GM12892 (cell line): Measurements from ENCODE around the gene PPCDC.
"Not testable (repeated sequence)": the region's sequence is repeated elsewhere in the genome, so short reads cannot be mapped to it uniquely, and the experiment has no call there.

Experiments
- DNase-seq: peaks from one replicate; pipeline ENCODE4 v3.0.0; 2011; ENCODE audit not compliant: insufficient read length
- FAIRE-seq: peaks from 2 replicates; lab custom pipeline; 2011; peaks lifted over from hg19 to GRCh38; lab: Jason Lieb, UNC
- POLR2A ChIP-seq: IDR thresholded peaks from 2 replicates; pipeline ENCODE4 v1.6.1; 2011; ENCODE audit warnings: low read depth, low read length, control low read depth
- POLR2AphosphoS5 ChIP-seq: IDR thresholded peaks from 2 replicates; pipeline ENCODE4 v1.6.1; 2011; ENCODE audit warnings: low read depth, low read length, control low read depth
- TAF1 ChIP-seq: IDR thresholded peaks from 2 replicates; pipeline ENCODE4 v1.6.1; 2011; ENCODE audit warnings: low read depth, mild to moderate bottlenecking, control low read depth, low read length, borderline replicate concordance

PPCDC gene

DNA sequence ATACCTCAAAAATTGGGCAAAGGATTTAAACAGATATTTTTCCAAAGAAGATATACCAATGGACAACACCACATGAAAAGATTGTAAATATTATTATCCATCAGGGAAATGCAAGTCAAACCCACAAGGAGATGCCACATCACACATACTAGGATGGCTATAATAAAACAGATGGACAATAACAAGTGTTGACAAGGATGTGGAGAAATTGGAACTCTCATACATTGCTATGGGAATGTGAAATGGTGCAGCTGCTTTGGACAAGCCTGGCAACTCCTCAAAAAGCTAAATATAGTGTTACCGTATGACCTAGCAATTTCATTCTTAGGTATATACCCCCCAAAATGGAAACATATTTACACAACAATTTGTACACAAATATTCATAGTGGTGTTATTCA lies 59.3 kb downstream of the PPCDC start:
- DNase-seq (no peak), FAIRE-seq (no peak)
- no peak for TF ChIP-seq POLR2A
- no peak for TF ChIP-seq TAF1
- TF ChIP-seq POLR2AphosphoS5, result no peak

DNA sequence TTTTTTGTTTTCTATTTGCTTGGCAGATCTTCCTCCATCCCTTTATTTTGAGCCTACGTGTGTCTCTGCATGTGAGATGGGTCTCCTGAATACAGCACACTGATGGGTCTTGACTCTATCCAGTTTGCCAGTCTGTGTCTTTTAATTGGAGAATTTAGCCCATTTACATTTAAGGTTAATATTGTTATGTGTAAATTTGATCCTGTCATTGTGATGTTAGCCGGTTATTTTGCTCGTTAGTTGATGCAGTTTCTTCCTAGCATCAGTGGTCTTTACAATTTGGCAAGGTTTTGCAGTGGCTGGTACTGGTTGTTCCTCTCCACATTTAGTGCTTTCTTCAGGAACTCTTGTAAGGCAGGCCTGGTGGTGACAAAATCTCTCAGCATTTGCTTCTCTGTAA lies 62.3 kb downstream of the PPCDC start:
- FAIRE-seq, DNase-seq: not testable (repeated sequence)

DNA sequence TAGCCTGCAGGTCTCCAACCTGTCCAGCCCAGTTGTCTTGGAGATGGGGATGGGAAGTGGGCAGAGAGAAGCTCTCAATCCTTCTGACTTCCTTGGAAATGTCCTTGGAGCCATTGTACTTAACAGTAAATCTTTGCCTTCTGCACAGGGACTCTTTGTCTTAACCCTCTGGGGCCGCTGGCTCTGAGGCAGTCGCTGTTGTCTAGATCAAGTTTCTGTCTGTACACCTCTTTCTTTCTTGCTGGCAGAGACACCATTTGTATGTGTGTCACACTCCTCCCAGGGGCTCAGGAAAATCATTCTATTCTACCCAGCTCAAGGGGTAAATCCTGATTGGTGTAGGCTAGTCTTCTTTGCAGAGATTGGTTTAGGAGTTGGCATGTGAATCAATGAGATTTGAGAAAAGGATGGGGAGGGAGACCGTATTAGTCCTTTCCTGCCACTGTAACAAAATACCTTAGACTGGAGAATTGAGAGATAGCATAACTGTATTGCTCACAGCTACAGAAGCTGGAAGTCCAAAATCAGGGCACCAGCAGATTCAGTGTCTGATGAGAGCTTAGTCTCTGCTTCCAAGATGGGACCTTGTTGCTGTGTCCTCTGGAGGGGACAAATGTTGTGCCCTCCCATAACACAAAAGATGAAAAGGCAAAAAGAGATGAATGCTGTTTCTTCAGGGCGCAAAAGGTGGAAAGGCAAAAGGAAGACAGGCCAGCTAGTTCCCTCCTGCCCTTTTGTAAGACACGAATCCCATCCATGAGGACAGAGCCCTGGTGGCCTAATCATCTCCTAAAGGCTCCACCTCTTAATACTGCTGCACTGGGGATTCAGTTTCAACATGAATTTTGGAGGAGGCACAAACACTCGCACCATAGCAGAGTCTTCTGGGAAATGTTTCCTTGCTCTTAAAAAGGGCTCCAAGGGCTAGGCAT lies 66.3 kb downstream of the PPCDC start:
- DNase-seq, result no peak
- FAIRE-seq, result no peak
- TF ChIP-seq POLR2AphosphoS5, result no peak
- no peak for TF ChIP-seq POLR2A
- no peak for TF ChIP-seq TAF1

DNA sequence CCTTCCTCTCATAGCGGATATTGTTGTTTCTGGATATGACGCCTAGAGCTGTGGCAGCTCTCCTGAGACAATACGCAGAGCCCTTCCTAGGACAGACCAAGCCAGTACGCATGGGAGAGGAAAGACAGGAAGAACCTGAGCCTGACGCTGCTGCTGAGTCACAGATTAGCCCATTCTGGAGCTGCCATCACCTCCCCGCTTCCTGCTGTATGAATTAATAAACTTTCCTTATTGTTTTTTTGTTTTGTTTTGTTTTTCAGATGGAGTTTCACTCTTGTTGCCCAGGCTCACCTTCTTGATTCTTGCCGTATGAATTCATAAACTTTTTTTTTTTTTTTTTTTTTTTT lies 67.0 kb downstream of the PPCDC start:
- no peak for DNase-seq
- no peak for TF ChIP-seq POLR2A
- FAIRE-seq, result no peak

DNA sequence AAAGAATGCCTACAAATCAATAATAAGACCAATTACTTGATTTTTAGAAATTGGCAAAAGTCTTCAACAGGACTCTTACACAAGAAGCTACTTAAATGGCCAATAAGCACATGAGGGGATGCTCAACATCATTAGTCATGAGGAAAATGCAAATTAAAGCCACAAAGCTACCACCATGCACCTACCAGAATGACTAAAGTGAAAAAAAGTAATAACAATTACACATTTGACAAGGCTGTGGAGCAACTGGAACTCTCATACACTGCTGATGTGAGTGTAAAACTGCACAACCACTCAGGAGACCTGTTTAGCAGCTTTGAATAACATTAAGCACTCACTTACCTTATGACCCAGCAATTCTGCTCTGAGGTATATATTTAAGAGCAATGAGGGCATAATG lies 68.4 kb downstream of the PPCDC start:
- FAIRE-seq, result no peak
- TF ChIP-seq POLR2A, result no peak
- no peak for TF ChIP-seq TAF1
- TF ChIP-seq POLR2AphosphoS5, result no peak
- DNase-seq, result no peak

DNA sequence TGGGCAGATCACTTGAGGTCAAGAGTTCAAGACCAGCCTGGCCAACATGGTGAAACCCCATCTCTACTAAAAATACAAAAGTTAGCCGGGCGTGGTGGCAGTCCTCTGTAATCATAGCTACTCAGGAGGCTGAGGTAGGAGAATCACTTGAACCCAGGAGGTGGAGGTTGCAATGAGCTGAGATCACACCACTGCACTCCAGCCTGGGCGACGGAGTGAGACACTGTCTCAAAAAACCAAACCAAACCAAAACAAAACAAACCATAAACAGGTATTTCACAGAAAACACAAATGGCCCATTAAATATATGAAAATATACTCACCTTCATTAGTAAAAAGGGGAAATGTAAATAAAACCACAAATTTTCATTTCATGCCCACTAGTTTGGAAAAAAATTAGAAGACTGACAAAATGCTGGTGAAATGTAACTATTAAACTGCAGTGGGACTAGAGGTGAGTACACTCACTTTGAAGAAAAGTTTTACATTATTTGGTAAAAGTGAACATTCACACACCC lies 71.6 kb downstream of the PPCDC start:
- FAIRE-seq, DNase-seq: not testable (repeated sequence)

DNA sequence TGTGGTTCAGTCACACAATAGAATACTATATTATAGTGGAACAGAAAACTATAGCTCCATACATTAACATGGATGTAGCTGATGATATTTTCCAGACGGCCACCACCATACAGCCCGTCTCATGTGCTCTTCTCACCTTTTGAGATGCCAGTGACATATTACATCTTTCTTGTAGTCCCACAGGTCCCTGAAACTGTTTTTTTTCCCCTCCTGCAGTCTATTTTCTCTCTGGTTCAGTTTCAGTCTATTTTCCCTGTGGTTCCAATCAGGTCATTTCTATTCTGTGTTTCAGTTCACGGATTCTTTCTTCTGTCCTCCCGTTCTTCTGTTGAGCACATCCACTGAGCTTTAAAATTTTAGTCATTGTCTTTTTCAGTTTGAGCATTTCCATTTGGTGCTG lies 72.2 kb downstream of the PPCDC start:
- FAIRE-seq, result no peak
- DNase-seq, result no peak
- no peak for TF ChIP-seq POLR2AphosphoS5
- TF ChIP-seq TAF1, result no peak
- TF ChIP-seq POLR2A, result no peak

DNA sequence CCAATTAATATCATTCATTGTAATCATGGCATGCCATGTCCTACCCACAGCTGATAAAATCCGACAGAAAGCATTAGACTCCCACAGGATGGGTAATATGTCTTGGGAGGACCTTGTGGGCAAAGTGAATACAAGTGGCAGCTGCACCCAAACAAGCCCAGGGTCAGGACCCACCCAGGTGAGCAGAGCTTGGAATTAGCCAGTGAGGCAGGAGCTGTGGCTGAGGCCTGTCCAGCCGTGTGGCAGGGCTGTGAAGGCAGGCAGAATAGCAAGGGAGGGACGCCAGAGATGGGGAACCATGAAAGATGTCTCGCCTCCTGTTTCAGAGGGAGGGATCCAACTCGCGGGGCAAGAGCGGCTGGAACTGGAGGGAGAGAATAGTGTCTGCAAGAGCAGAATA lies 74.5 kb downstream of the PPCDC start:
- TF ChIP-seq POLR2A (no peak), TAF1 (no peak), POLR2AphosphoS5 (no peak)
- DNase-seq (no peak), FAIRE-seq (no peak)

DNA sequence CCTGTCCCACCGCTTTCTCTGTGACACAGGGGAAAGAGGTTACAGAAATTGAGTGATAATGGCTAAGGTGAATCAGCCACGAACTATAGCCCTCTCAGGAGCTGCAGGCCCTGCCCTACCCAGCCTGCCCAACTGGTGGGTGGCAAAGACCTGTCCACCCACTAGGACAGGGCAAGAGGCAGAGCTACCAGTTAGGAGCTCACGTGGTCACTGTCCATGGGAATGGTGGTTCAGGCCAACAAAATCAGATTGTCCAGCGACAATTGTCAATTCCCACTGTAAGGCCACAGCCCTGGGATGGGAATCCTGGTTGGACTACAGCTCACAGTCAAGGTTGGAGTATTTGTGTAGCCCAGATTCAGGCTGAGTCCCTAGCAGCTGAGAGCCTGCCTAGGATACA lies 75.0 kb downstream of the PPCDC start:
- no peak for DNase-seq
- TF ChIP-seq POLR2A (no peak), TAF1 (no peak), POLR2AphosphoS5 (no peak)
- FAIRE-seq, result no peak
